Cardiac muscle cell (in vitro differentiated cells and primary cell): Measurements from ENCODE around the gene BAD. TPM values are rescaled to one million over a fixed set of nuclear protein-coding genes. Genes with fewer than 3 reads are reported as not detected.
"Not testable (repeated sequence)": the region's sequence is repeated elsewhere in the genome, so short reads cannot be mapped to it uniquely, and the experiment has no call there.

Experiments
- DNase-seq, 2 donors: peaks; one replicate each; pipeline versions ENCODE4 v3.0.0 to v3.0.0-alpha.2; 2010 to 2017; ENCODE audit warnings: low read depth in 1 of 2, low spot score in 1 of 2
- H3K27ac ChIP-seq: fragments of 200-600 bp; sonication (generic); 2 replicates; pipeline ENCODE4 v1.5.1; 2016
- H3K27me3 ChIP-seq: fragments of 200-600 bp; sonication (generic); 2 replicates; pipeline ENCODE4 v1.6.0; 2016; ENCODE audit warnings: control low read depth
- H3K36me3 ChIP-seq: fragments of 200-600 bp; sonication (generic); 2 replicates; pipeline ENCODE4 v1.5.1; 2016; ENCODE audit warnings: control low read depth
- H3K4me1 ChIP-seq: fragments of 200-600 bp; sonication (generic); 2 replicates; pipeline ENCODE4 v1.8.1; 2017; ENCODE audit warnings: low read depth, mild to moderate bottlenecking, mixed run types
- H3K4me3 ChIP-seq: fragments of 200-600 bp; sonication (generic); 2 replicates; pipeline ENCODE4 v1.5.1; 2016; ENCODE audit warnings: mild to moderate bottlenecking
- H3K9me3 ChIP-seq: fragments of 200-600 bp; sonication (generic); 2 replicates; pipeline ENCODE4 v1.5.1; 2017; ENCODE audit warnings: low read depth, mild to moderate bottlenecking, control low read depth
- CTCF ChIP-seq: IDR thresholded peaks from 2 replicates; pipeline ENCODE4 v1.5.1; 2012; ENCODE audit warnings: low read depth, mild to moderate bottlenecking, low read length
- polyA plus RNA-seq: library from polyadenylated mRNA; unstranded; fragments of >200 nt; fragmentation: Nextera tagmentation; extraction: Ambion mirVana; gene quantifications from 2 replicates; pipeline ENCODE4 v1.2.1, GENCODE V29; 2016
- total RNA-seq: library from RNA; depleted of rRNA; stranded (reverse); fragments of >200 nt; gene quantifications from 2 replicates; pipeline ENCODE4 v1.2.3, GENCODE V29; 2016

The BAD gene
- total and polyA plus RNA-seq, 2 experiments from 2014 or later = 155 to 195 TPM

- H3K4me3 ChIP-seq = no peak overlapping the region
- H3K36me3 ChIP-seq = peaks cover 2% of the 10 kb centered on the region
- no peak for DNase-seq
- no peak overlapping the region for H3K27ac ChIP-seq
- H3K4me1 ChIP-seq = no peaks in the 10 kb centered on the region
- no peaks in the 10 kb centered on the region for H3K9me3 ChIP-seq
- H3K27me3 ChIP-seq = no peaks in the 10 kb centered on the region
- TF ChIP-seq CTCF = no peak
Observed at GRCh38 chr11:64327375-64327774, 42.9 kb upstream of the BAD start.

GRCh38 chr11:64324692-64325469 lies 40.4 kb upstream of the BAD start:
- Histone ChIP-seq H3K27me3 (no peaks in the 10 kb centered on the region), H3K4me3 (no peak overlapping the region), H3K36me3 (peaks cover 4% of the 10 kb centered on the region), H3K9me3 (no peaks in the 10 kb centered on the region), H3K4me1 (no peaks in the 10 kb centered on the region), H3K27ac (no peak overlapping the region)
- DNase-seq = no peak
- no peak for TF ChIP-seq CTCF

DNA sequence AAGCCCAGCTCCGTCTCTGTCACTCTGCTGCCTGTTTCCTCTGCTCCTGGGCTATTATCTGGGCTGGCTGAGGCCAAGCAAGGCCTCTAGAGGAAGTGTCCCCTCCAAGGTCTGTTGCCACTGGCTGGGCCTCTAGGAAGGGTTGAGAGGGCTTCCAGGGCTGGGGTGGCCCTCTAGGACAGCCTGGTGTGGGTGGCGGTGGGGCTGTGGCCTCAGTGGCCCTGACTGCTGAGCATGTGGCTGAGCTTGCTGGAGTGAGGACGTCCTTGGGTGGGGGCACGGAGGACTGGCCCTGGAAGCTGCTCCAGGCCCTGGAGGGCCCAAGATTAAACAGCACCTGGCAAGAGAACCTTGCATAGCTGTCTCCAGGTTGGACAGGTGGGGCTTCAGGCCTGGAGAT lies 39.5 kb upstream of the BAD start:
- H3K27me3 ChIP-seq, H3K36me3 ChIP-seq, H3K4me1 ChIP-seq, H3K9me3 ChIP-seq, DNase-seq, H3K4me3 ChIP-seq: not testable (repeated sequence)
- H3K27ac ChIP-seq = peak overlapping the region; percentile 34

DNA sequence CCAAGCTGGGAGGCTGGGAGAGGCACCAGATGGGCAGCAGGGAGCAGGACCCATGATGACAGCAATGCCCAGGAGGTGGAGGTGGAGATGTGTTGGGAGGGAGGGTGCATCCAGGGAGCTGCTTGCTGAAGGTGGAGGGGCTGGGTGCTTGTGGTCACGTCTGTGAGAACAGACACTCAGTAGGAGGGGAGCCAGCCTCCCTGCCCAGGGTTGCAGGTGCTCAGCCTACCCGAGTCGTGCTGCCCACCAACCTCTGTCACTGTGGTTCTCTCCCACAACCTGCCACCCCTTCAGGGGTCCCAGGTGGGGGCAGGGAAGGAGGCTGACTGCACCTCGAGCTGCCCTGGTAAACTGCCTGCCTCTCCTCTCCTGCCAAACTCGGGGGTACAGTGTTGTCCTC lies 38.9 kb upstream of the BAD start:
- H3K36me3 ChIP-seq = peaks cover 4% of the 10 kb centered on the region
- TF ChIP-seq CTCF = no peak
- H3K27me3 ChIP-seq = no peaks in the 10 kb centered on the region
- no peak overlapping the region for H3K4me3 ChIP-seq
- no peak overlapping the region for H3K27ac ChIP-seq
- DNase-seq = no peak
- H3K9me3 ChIP-seq = no peaks in the 10 kb centered on the region
- peaks cover 6% of the 10 kb centered on the region for H3K4me1 ChIP-seq

DNA sequence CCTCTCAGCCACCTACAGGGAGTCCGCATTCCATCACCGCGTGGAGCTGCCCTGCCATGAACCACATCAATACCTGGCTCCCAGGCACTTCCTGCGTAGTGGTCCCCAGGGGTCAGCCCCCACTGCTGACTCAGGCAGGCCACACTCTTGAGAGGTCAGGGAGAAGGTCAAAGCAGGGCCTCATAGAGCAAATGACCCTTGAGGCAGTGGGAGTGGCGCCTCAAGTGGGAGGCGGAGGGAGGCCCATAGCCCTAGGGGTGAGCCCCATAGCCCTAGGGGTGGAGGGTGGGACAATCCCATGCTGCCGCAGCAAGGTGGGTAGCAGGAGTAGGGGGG lies 38.4 kb upstream of the BAD start:
- no peaks in the 10 kb centered on the region for H3K9me3 ChIP-seq
- H3K27me3 ChIP-seq = no peaks in the 10 kb centered on the region
- H3K4me3 ChIP-seq = no peak overlapping the region
- DNase-seq = no peak
- H3K27ac ChIP-seq = no peak overlapping the region
- peaks cover 6% of the 10 kb centered on the region for H3K4me1 ChIP-seq
- TF ChIP-seq CTCF = no peak
- peaks cover 4% of the 10 kb centered on the region for H3K36me3 ChIP-seq

DNA sequence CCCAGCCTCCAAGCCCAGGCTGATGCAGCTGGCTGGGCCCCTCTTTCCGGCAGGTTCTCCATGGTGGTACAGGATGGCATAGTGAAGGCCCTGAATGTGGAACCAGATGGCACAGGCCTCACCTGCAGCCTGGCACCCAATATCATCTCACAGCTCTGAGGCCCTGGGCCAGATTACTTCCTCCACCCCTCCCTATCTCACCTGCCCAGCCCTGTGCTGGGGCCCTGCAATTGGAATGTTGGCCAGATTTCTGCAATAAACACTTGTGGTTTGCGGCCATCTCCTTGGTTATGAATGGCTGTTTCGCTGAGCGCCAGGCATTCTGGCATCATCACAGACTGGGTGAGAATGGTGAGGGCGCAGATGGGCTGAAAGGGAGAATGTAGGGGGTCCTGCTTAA lies 37.1 kb upstream of the BAD start:
- no peaks in the 10 kb centered on the region for H3K9me3 ChIP-seq
- peaks cover 6% of the 10 kb centered on the region for H3K4me1 ChIP-seq
- TF ChIP-seq CTCF = no peak
- no peak for DNase-seq
- H3K27ac ChIP-seq = no peak overlapping the region
- no peak overlapping the region for H3K4me3 ChIP-seq
- H3K36me3 ChIP-seq = peaks cover 4% of the 10 kb centered on the region
- H3K27me3 ChIP-seq = no peaks in the 10 kb centered on the region
